DMS114 treated with DMSO at 0.1 percent for 48 hours (cell line): ENCODE measurements around the gene GPR101.
"Not testable (repeated sequence)": the region's sequence is repeated elsewhere in the genome, so short reads cannot be mapped to it uniquely, and the experiment has no call there.

ENCODE experiments used
- DNase-seq: peaks from one replicate; lab custom pipeline; 2025; ENCODE audit not compliant: unreplicated experiment; lab: John Stamatoyannopoulos, UW

Gene GPR101

DNA sequence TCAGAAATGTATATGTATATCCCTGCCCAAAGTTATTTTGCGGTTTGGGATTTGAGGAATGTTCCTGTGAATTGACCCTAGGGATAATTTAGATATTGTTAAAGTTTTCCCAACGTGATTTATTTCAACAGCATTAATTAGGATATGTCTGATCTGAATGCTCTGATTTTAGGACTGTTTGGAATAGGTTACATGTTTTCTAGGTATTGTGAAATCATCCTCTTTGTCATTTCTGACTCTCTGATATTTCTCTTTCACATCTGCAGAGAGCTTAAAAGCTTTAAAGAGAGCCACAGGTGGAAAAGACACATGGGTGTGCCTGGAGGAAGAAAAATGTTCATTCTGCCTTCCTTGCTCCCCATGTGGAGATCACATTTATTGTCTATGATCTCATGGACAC is 5.1 kb downstream of the GPR101 start:
- DNase-seq, result no peak

DNA sequence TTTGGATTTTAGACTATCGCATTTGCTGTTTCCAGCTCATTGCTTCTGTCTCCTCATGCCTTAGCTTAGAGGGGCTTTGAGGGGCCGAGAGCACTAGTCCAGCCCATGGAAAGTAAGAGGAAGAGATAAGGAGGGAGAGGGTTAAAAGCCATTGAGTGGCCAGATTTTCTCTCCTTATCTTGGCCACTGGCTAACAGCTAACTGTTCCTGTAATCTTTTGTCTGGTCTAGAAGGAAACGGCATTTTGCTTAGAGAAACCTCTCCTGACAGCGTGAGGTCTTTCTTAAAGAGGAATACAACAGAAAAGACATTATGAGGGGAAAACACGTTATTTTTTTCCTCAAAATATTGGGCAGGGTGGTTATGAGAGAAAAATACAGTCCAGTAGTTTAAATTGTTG is 7.9 kb downstream of the GPR101 start:
- DNase-seq, result no peak

DNA sequence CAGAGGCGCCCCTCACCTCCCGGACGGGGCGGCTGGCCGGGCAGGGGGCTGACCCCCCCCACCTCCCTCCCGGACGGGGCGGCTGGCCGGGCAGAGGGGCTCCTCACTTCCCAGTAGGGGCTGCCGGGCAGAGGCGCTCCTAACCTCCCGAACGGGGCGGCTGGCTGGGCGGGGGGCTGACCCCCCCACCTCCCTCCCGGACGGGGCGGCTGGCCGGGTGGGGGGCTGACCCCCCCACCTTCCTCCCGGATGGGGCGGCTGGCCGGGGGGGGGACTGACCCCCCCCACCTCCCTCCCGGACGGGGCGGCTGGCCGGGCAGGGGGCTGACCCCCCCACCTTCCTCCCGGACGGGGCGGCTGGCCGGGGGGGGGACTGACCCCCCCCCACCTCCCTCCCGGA is 33.6 kb downstream of the GPR101 start:
- not testable (repeated sequence) for DNase-seq

DNA sequence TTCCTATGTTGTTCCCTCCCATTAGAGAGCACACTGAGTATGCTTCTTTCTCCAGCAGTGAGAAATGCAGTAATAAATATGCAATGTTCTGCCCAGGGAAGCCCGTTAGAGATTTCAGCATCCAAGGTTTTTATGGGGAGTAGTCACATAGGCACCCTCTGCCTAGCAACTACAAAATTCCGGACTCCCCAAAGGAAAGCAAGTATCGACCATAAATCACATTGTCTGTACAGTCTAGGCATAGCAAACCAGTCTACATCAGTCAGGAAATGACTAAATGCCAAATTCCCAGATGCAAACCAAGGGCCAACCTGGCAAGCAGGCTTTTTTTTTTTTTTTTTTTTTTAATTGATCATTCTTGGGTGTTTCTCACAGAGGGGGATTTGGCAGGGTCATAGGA is 34.8 kb downstream of the GPR101 start:
- DNase-seq, result no peak
